NK-92 (cell line): ENCODE data around the gene CLPSL1.

Experiments used
- DNase-seq: peaks from one replicate; lab custom pipeline; 2025; ENCODE audit not compliant: unreplicated experiment; lab: John Stamatoyannopoulos, UW

The CLPSL1 gene

DNA sequence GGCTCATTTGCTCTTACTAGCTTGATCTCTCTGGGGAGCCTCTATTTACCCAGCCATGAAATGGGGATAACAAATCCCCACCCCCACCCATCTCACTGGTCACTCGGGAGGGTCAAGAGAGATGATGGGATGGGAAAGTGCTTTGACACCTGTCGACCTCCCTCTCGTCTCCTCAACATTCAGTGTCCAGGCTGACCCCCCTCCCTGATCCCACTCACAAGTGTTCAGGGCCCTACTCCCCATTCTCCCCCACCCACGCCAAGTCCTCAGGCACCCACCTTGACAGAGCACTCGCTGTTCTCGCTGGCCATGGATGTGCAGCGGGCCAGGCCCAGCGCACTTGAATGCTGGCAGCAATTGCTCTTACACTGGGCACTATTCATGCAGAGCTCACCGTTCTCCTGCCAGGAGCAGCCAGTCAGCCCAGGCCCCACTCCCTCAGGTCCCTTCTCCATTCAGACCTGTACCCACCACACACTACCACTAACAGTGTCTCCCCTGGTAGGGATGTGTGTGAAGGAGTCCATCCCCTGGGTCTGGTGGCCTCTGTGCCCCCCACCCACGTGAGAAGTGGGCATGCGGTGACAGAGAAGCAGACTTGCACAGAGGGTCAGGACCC lies 14.7 kb downstream of the CLPSL1 start:
- DNase-seq = no peak

DNA sequence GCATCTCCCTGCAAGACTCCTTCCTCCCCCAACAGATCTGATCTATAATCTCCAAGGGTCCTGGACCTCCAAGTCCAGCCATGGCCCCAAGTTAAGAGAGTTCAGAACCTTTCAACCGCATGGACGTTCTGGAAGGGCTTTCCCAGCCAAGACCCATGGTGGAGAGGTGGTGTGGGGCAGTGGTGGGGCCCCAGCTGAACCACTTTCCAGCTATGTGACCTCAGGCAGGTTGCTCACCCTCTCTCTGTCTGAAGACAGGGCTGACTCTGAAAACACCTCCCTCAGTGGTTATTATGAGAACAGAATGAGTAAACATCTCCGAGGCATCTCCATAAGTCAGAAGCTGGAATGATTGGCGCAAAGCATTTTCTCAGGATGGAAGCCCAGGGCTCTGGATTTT lies 15.4 kb downstream of the CLPSL1 start:
- DNase-seq = no peak

DNA sequence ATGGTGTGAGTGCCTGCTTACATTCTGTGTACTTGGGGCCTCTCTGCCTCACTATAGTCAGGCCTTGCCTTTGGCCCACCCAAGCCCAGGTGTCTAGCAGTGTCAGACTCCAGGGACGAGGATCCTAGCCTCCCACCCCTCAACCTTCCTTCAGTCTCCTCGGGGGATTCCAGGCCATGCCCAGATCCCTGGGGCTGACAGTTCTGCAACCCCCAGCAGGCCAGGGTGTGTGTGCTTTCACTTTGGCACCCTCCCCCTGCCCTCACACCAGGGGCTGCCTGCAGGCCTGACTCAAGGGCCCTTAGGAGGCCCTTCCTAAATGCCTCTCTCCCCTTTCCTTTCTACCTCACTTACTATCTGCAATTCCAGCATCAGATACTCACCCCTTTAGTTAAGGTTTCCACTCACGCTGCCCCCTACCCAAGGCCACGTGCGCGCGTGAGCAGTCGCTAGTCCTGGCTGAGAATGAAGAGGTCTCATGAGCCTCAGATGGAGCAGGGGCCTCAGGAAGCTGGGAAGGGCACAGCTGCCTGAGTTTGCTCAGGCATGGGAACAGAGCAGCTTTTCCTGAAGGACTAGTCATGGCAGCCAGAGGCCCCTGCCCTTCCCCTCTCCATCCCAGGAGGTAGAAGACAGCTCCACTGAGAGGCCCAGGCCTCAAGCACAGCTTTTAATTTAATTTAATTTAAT lies 17.2 kb downstream of the CLPSL1 start:
- no peak for DNase-seq

DNA sequence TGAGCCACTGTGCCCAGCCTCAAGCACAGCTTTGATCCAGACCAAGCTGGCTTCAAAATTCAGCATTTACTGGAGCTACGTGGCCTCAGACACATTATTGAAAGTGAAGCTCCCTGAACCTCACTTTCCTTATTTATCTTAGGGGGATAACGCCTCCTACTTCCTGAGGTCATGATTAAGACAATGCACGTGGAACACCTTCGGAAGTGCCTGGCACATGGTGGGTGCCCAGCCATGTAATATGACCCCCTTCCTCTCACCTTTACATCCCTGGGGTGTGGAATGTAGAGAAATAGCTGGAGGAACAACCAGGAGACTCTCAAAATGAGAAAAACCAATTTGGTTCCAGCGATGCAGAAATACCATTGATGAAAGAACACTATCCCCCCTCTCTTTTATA lies 17.9 kb downstream of the CLPSL1 start:
- DNase-seq = no peak

DNA sequence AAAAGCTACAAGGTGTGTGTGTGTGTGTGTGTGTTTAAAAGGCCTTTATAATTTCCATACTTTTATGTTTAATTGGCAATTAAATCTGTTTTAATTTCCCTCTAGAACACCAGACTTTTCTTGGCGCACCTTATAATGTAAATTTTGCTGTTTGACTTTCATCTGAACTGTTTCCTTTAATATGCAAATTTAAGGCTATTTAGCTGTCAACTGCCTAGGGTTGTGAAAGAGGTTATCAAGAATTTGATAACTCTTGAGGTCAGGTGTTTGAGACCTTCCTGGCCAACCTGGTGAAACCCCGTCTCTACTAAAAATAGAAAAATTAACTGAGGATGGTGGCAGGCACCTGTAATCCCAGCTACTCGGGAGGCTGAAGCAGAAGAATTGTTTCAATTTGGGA lies 20.3 kb downstream of the CLPSL1 start:
- DNase-seq = no peak

DNA sequence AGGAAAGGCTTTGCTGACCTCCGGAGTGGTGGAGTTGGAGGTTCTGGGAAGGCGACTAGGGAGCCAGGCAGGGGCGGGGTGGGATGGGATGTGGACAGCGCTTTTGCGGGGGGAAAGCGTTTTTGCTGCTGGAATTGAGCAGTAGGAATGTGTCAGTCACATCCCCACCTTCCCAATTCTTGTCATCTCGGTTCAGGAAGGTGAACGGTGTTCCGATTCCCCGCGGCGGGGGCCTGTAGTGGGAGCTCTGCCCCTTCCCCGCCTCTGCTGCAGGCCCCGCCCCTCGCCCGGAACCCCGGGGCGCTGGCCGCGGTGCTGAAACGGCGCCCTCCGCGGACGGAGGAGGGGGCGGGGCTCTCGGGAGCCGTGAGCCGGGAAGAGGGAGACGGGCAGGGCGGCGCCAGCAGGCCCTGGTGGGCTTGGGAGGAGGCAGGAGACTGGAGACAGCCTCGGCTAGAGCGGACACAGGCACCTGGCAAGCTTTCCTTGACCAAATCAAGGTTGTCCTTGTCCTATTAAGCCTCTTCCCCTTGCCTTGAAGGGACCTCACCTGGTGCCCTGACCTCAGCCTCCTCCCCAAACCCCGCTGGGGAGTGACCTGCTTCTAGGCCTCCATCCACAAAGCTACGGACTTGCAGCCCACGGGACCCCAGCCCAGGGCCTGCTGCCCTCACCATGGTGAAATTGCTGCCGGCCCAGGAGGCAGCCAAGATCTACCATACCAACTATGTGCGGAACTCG lies 24.3 kb downstream of the CLPSL1 start, which contains the start of gene LHFPL5:
Gene LHFPL5 (plus strand): TSS at position 357 of the 741 bp plus-strand sequence. CDS start 319 bp downstream, at position 676.
- no peak for DNase-seq

DNA sequence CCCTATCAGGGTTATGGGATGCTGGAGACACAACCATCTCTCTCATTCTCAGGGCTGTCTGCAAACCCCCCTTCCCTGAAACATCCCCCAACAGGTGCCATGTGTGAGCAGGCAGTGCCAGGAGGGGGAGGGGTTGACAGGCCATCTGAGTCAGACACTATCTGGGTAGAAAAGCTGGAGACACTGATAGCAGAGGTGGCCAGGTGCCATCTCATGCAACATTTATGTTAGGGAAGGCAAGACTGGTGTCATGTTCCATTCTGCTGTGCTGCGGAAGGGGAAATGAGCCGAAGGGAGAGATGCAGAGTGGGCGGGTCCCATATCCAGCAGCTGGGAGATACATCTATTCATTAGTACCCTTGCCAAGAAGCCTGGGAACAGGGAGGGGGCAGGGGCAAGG lies 27.9 kb downstream of the CLPSL1 start:
- DNase-seq = no peak

DNA sequence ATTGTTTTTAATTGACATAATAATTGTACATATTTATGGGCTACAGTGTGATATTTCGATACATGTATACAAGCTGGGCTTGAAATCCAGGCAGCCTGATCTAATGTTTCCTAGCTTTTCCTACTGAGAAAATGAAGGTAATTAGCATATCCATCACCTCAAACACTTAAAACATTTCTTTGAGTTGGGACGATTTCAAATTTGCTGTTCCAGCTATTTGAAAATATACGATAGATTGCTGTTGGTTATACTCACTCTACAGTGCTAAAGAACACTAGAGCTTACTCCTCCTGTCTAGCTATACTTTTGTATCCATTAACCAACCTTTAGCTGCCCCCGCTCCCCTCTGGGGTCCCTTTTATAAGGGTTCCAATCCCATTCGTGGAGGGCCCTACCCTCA lies 29.0 kb downstream of the CLPSL1 start:
- DNase-seq = no peak

DNA sequence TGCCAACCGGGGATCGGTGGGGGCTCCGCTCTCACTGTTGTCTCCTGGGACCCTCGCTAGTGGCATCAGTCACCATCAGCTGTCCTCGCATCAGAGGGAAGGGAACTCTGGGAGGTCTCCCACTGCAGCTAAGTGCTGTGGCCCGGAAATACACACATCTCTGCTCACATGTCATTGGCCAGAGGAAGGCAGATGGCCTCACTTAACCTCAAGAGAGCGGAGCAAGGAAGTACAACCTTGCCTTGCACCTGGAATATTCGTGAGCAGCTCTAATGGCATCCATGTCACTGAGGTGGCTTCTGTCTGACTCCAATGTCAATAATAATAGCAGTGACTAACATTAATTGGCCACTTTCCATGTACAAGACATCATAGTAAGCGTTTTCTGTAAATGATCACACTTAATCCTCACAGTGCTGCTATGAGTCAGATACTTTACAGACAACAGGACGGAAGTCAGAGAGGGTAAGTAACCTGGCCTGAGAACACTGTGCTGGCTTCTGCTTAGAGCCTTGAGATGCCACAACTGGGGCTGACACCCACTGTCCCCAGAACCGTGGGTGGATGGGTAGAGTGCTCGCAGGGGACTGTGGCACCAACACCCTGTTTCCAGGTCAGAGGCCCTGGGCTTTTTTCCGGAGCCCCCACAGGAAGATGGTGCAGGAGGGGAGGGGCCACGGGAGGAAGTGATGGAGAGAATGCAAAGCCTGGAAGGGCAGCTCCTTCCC lies 30.3 kb downstream of the CLPSL1 start:
- no peak for DNase-seq

DNA sequence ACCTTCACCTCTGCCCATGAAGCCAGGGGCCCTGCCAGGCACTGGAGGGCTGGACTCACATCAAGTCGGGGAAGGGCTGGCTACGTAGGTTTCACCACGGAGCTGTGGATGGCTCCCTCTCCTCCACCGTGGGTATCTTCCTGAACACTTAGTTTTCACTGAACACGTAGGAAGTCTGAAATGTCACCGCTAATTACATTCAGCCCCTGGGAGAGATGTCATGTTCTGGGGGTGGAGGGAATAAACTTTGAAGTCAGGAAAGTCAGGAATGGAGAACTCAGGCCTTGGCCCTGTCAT lies 30.8 kb downstream of the CLPSL1 start:
- no peak for DNase-seq

DNA sequence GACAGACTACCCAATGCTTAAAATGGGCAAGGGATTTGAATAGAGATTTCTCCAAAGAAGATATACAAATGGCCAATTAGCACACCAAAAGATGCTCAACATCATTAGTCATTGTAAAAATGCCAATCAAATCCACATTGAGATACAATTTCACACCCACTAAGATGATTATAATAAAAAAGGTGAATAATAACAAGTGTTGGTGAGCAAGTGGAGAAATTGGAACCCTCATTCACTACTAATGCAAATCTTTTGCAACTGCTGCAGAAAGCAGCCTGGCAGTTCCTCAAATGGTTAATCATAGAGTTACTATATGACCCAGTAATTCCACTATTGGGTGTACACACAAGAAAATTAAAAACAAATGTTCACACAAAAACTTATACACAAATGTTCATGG lies 36.7 kb downstream of the CLPSL1 start:
- DNase-seq = no peak

DNA sequence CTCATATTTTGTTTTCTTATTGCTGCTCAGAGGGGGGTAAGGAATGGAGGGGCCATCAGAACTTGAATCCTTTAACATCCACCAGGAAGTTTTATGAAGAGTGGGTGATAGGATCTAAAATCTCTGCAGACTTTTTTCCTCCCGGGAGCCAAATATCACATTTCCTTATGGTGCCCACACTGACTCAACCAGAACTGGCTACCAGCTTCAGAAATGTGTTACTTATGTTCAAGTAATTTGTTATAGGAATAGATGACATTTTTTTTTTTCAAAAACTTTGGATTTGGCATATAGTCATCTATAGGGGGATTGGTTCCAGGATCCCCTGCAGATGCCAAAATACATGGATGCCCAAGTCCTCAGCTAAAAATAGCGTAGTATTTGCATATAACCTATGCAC lies 42.8 kb downstream of the CLPSL1 start:
- no peak for DNase-seq

DNA sequence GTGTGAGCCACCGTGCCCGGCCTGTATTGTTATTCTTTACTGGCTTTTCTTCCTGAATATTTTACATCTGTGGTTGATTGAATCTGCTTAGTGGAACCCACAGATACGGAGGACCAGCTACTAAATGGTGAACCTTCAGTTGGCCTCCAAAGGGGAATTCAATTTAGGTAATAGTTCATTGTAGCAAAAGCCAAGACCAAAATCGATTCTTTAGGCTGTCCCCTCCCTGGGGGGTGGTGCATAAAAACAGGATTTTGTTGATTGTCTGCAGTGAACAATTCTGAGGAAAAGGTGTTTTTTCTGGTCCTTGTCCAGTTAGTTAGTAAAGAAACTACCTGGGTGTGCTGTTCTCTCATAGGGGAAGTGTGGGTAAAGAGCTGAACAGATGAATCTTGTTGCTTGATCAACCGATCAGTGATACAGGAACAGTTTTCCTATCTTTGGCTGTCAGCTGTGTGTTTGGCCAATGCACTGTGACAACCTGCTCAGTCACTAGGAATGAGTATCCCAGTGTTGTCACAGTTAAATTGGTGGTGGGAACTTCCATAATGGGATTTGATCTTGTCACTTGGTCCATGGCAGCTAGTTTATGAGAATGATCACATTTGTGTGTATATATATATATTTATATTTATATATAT lies 43.9 kb downstream of the CLPSL1 start:
- no peak for DNase-seq

DNA sequence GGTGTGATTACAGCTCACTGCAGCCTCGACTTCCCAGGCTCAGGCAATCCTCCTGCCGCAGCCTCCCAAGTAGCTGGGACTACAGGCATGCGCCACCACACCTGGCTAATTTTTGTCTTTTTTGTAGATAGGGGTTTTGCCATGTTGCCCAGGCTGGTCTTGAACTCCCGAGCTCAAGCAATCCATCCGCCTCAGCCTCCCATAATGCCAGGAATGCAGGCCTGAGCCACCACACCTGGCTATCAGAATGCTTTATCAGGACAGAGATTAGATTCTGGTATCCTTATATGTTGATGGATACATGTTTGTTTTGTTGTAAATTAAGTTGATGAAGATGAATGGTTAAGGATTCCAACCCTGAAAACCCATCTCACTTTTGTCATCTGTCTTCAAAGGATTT lies 48.5 kb downstream of the CLPSL1 start:
- DNase-seq = no peak

DNA sequence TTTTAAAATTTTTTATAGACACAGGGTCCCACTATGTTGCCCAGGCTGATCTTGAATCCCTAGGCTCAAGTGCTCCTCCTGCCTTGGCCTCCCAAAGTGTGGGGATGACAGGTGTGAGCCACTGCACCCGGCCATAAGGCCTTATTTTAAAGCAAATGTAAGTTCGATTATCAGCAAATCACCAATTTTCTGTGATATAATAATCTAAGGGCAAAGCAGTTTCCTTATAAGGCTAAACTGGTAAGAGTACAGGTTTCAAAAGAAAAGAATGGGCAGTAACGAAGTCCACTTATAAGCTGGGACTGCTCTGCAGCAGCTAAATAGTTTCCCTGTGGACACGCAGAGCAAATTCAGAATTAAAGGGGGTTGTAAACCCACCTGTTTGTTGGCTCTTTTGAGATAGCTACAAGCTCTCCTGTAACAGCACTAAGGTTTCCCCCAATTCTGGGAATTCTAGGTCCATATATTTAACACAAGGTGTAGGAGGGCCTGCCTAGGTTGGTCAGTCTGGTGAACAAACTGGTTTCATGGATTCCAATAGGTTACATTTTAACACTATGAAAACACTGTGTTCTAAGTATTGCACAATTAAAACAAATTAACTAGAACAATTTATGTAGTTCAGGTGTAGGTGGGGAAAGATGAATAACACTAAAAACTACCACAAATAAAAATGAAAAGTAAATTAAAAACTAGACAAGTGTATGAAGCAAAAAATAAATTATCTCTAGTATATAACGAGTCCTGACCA lies 50.6 kb downstream of the CLPSL1 start:
- DNase-seq = no peak

DNA sequence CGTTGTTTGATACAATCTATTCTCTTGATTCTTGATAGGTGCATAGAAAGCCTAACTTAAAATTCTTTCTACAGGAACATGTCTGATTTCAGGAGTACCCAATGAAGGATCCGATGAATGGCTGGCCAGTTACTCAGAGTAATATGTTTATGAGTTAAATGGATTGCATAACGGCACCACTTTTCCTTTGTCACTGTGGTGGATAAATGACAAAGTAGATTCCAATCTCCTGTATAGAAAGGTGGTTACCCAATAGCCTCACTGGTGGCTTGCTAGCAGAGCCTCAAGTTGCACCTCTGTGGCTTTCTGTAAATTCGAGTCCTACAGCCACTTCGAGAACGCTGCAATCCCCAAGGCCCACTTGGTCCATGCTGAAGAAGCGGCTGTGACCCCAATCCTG lies 52.7 kb downstream of the CLPSL1 start:
- DNase-seq = no peak
